ENCODE results near the gene TCF7. TPM values are rescaled to one million over a fixed set of nuclear protein-coding genes. Genes with fewer than 3 reads are reported as not detected.

Gene TCF7
- total RNA-seq, 1 experiment from 2014 or later, result 18.2 TPM

- no peak overlapping the region for H3K4me3 Mint-ChIP-seq
- Histone ChIP-seq H3K14ac (ENCODE audit: insufficient read depth, low read length) (no peak overlapping the region), H4K20me1 (ENCODE audit: control insufficient read depth, insufficient read depth, insufficient read length) (no peaks in the 10 kb centered on the region), H3K4me1 (ENCODE audit: insufficient read depth, low read length) (no peaks in the 10 kb centered on the region), H3K79me2 (ENCODE audit: insufficient read depth, low read length) (no peaks in the 10 kb centered on the region; the same call in 1 of the 2 replicates), H3K23me2 (ENCODE audit: insufficient read length, low read depth, low read length, poor library complexity, severe bottlenecking) (no peaks in the 10 kb centered on the region), H2AK5ac (ENCODE audit: insufficient read length, low read length) (no peak overlapping the region), H2BK12ac (ENCODE audit: insufficient read length, low read depth, low read length) (no peak overlapping the region), H3T11ph (ENCODE audit: low read length) (no peak overlapping the region), H2BK20ac (ENCODE audit: low read depth, low read length, poor library complexity, severe bottlenecking) (no peak overlapping the region), H3K79me1 (ENCODE audit: insufficient read depth, low read depth, low read length, poor library complexity, severe bottlenecking) (peaks cover 3% of the 10 kb centered on the region), H3K27ac (ENCODE audit: insufficient read length, low read depth, low read length) (no peak overlapping the region), H3K4ac (ENCODE audit: low read depth, low read length) (no peak overlapping the region), H3K23ac (ENCODE audit: insufficient read length, low read depth, low read length) (no peak overlapping the region), H4K8ac (replicated peaks; ENCODE audit: insufficient read length, low read depth, low read length) (no peak overlapping the region), H3K56ac (ENCODE audit: insufficient read length, low read depth, low read length) (no peak overlapping the region), H2BK5ac (ENCODE audit: insufficient read length, low read length) (no peak overlapping the region), H2BK15ac (ENCODE audit: low read depth, low read length) (no peak overlapping the region), H3K9ac (ENCODE audit: extremely low read depth, insufficient read length, low read length) (no peak overlapping the region), H3K4me2 (ENCODE audit: insufficient read depth, insufficient read length, low read length) (no peak overlapping the region), H4K5ac (ENCODE audit: insufficient read length, low read depth, low read length) (no peak overlapping the region), H4K91ac (ENCODE audit: insufficient read length, low read depth, low read length) (no peak overlapping the region), H2AFZ (ENCODE audit: low read length) (no peak overlapping the region), H2BK120ac (ENCODE audit: low read depth, low read length, poor library complexity, severe bottlenecking) (no peak overlapping the region), H3K18ac (ENCODE audit: insufficient read length, low read depth, low read length) (no peak overlapping the region), H3K27me3 (ENCODE audit: insufficient read depth, low read length) (no peaks in the 10 kb centered on the region), H3K9me3 (ENCODE audit: control insufficient read depth, low read depth, low read length) (no peaks in the 10 kb centered on the region)
- H3K9me3 Mint-ChIP-seq, result no peaks in the 10 kb centered on the region
- TF ChIP-seq CTCF (conservative IDR thresholded peaks at IDR 0.05), result no peak
- WGBS (ENCODE audit: extremely low coverage, insufficient read length, low lambda C conversion rate), result no CpG with 5 or more reads among the region's 2 CpGs
- no peak overlapping the region for H3K27ac Mint-ChIP-seq
- H3K36me3 Mint-ChIP-seq (ENCODE audit: insufficient read depth in 1 of 3, low read depth in 3 of 3), result peaks cover 7 to 15% (median 14%) of the 10 kb centered on the region in 3 experiments; a peak in 6 of 7 replicates
- H3K27me3 Mint-ChIP-seq (ENCODE audit: low read depth), result no peaks in the 10 kb centered on the region
- peak; percentile 24 for DNase-seq
- H3K4me1 Mint-ChIP-seq, result peaks cover 18 to 20% of the 10 kb centered on the region in 2 experiments
These were observed 21.7 kb downstream of the TCF7 start for GRCh38 chr5:134136221-134136631.

All from H9 (cell line).